ENCODE results near the gene RPL18. TPM values are rescaled to one million over a fixed set of nuclear protein-coding genes. Genes with fewer than 3 reads are reported as not detected.

RPL18 gene
- total RNA-seq, 4 donors from 2014 or later: 998 to 1,778 (median 1,670) TPM

GRCh38 chr19:48568345-48568886 is 50.6 kb downstream of the RPL18 start:
- no peak for TF ChIP-seq CTCF (IDR thresholded peaks at IDR 0.05; ENCODE audit: low read depth)

Other genes with a start within 250 kb of the RPL18 start
- 10 to 100 TPM; 62.5 to 99.1 (median 78.6) TPM for gene KDELR1, start 227.6 kb downstream of the RPL18 start, total RNA-seq
- gene GRIN2D, start 225.5 kb downstream of the RPL18 start, total RNA-seq: 1 to 10 TPM in 1 of 4 donors, under 1 TPM in 3; 0.16 to 1.0 (median 0.31) TPM
- 10 to 100 TPM; 14.4 to 29.0 (median 24.9) TPM for gene GRWD1, start 173.2 kb downstream of the RPL18 start, total RNA-seq
- 1 to 10 TPM in 1 of 4 donors, under 1 TPM in 3; 0.57 to 1.0 (median 0.74) TPM for gene KCNJ14, start 163.6 kb downstream of the RPL18 start, total RNA-seq
- 10 to 100 TPM; 15.8 to 64.0 (median 31.5) TPM for gene CYTH2, start 149.8 kb downstream of the RPL18 start, total RNA-seq
- not detected for gene LMTK3, start 107.3 kb downstream of the RPL18 start, total RNA-seq
- gene SULT2B1, start 67.0 kb downstream of the RPL18 start, total RNA-seq: not detected
- not detected for gene SPACA4, start 12.4 kb downstream of the RPL18 start, total RNA-seq
- not detected for gene FAM83E, start 4.1 kb downstream of the RPL18 start, total RNA-seq
- gene SPHK2, start 328 bp upstream of the RPL18 start, total RNA-seq: 10 to 100 TPM in 1 of 4 donors, 1 to 10 TPM in 3; 4.9 to 33.2 (median 9.1) TPM
- gene DBP, start 18.2 kb upstream of the RPL18 start, total RNA-seq: 10 to 100 TPM in 1 of 4 donors, 1 to 10 TPM in 2, under 1 TPM in 1; 0.33 to 18.6 (median 6.3) TPM
- gene CA11, start 27.0 kb upstream of the RPL18 start, total RNA-seq: 1 to 10 TPM in 2 of 4 donors, not detected in 2; 1.5 to 3.4 TPM
- 1 to 10 TPM in 1 of 4 donors, not detected in 3; 1.5 TPM for gene NTN5, start 53.8 kb upstream of the RPL18 start, total RNA-seq
- not detected for gene FUT2, start 76.8 kb upstream of the RPL18 start, total RNA-seq
- gene MAMSTR, start 100.5 kb upstream of the RPL18 start, total RNA-seq: under 1 TPM in 1 of 4 donors, not detected in 3; 0.51 TPM
- 10 to 100 TPM in 3 of 4 donors, 1 to 10 TPM in 1; 4.1 to 38.1 (median 11.5) TPM for gene RASIP1, start 121.4 kb upstream of the RPL18 start, total RNA-seq
- under 1 TPM in 1 of 4 donors, not detected in 3; 0.75 TPM for gene IZUMO1, start 127.7 kb upstream of the RPL18 start, total RNA-seq
- 1 to 10 TPM; 1.0 to 7.2 (median 4.4) TPM for gene FUT1, start 133.5 kb upstream of the RPL18 start, total RNA-seq
- gene FGF21, start 136.3 kb upstream of the RPL18 start, total RNA-seq: not detected
- 10 to 100 TPM; 25.4 to 71.6 (median 40.1) TPM for gene BCAT2, start 191.9 kb upstream of the RPL18 start, total RNA-seq
- 10 to 100 TPM in 3 of 4 donors, 1 to 10 TPM in 1; 6.4 to 19.0 (median 13.8) TPM for gene HSD17B14, start 217.3 kb upstream of the RPL18 start, total RNA-seq
- gene PLEKHA4, start 249.4 kb upstream of the RPL18 start, total RNA-seq: 10 to 100 TPM in 1 of 4 donors, 1 to 10 TPM in 3; 5.7 to 27.3 (median 8.5) TPM